ENCODE measurements around the gene LHX4. TPM values are rescaled to one million over a fixed set of nuclear protein-coding genes. Genes with fewer than 3 reads are reported as not detected.

The LHX4 gene
- total and polyA plus RNA-seq, 2 of the 13 experiments (the other 11 are each of a cell fraction or from before 2014, with no cell fraction given) = 0.03 to 0.07 TPM

GRCh38 chr1:180183426-180183825 is 46.6 kb upstream of the LHX4 start (continued):
- TF ChIP-seq TBL1XR1 (IDR thresholded peaks at IDR 0.05; ENCODE audit: borderline replicate concordance, low read length, partially characterized antibody) (no peak), ZNF672 (CRISPR knock-in tag; IDR thresholded peaks at IDR 0.05) (no peak)

DNA sequence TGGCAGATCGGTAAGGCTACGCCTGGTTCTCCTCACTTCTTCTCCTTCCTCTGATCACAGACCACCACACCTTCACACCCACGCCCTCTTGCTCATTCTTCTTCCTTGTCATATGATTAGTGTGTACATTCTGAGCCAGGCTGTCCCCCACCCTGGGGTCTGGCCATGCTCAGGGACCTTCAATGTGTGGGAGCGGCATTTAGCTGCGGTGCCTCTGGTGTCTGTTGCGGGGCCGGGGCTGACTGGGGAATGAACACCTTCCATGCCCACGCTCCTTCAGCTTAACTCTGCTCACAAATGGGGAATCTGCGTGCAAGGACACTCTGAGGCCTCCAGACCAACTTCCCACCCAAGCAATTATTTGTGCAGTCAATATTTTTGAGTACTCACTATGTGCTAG is 46.0 kb upstream of the LHX4 start:
- POLR2A ChIA-PET = no interaction called here
- intact Hi-C loops (cut with micrococcal nuclease; ENCODE audit: unreplicated experiment) (loop anchor here (10.0 kb wide), 1 partner anchor 61 kb away; no protein-coding TSS in a partner anchor), in situ Hi-C loops (cut with HindIII; ENCODE audit: extremely low pct_ligation_motif_present, low pct_unique_long_range_greater_than_20kb) (loop anchor here (10.0 kb wide), 1 partner anchor 81 kb away; no protein-coding TSS in a partner anchor)
- ATAC-seq (no peak), DNase-seq (ENCODE audit: low spot score) (no peak), FAIRE-seq (no peak)
- Histone ChIP-seq H3K27ac (ENCODE audit: extremely low read length, insufficient read depth, low read length) (no peak overlapping the region), H3K4me1 (ENCODE audit: insufficient read depth, low read length) (no peaks in the 10 kb centered on the region), H3K27me3 (ENCODE audit: control insufficient read depth in 1 of 2, insufficient read depth in 2 of 2, low read length in 2 of 2) (no peaks in the 10 kb centered on the region), H3K79me2 (ENCODE audit: insufficient read depth, low read length) (no peaks in the 10 kb centered on the region), H3K36me3 (replicated peaks in 1 of 2; ENCODE audit: control insufficient read depth in 1 of 2, insufficient read depth in 2 of 2, low read length in 2 of 2) (no peaks in the 10 kb centered on the region), H3K9me3 (ENCODE audit: low read length) (no peaks in the 10 kb centered on the region), H3K4me2 (ENCODE audit: low read depth, low read length) (no peak overlapping the region), H2AFZ (ENCODE audit: low read length) (no peak overlapping the region), H3K9ac (ENCODE audit: insufficient read depth, low read depth, low read length) (no peak overlapping the region), H4K20me1 (ENCODE audit: insufficient read depth, low read length) (no peaks in the 10 kb centered on the region), H3K4me3 (replicated peaks in 1 of 3; ENCODE audit: insufficient read depth in 1 of 3, low read depth in 2 of 3, low read length in 3 of 3) (no peak overlapping the region)
- CTCF ChIA-PET (ENCODE audit: low intra/inter-chr PET ratio, low total read pairs) = no interaction called here
- WGBS (ENCODE audit: low lambda C conversion rate) = 90% methylated on average over 9 of the region's 9 CpGs
- BruUV-seq (replicated peaks) = no TSS peak
- TF ChIP-seq ZNF235 (CRISPR knock-in tag; IDR thresholded peaks at IDR 0.05; ENCODE audit: borderline replicate concordance) (no peak), SMYD3 (CRISPR knock-in tag; IDR thresholded peaks at IDR 0.05) (no peak), CHD2 (IDR thresholded peaks at IDR 0.05; ENCODE audit: low read depth, low read length) (no peak), NFIB (CRISPR knock-in tag; IDR thresholded peaks at IDR 0.05; ENCODE audit: borderline replicate concordance) (no peak), ZSCAN20 (CRISPR knock-in tag; IDR thresholded peaks at IDR 0.05; ENCODE audit: borderline replicate concordance) (no peak), SRY (CRISPR knock-in tag; IDR thresholded peaks at IDR 0.05) (no peak), RARG (CRISPR knock-in tag; IDR thresholded peaks at IDR 0.05; ENCODE audit: low read depth) (no peak)
